ENCODE measurements around the gene FAM135A.

GRCh38 chr6:70370496-70370895 lies 42.8 kb upstream of the FAM135A start:
- TF ChIP-seq POLR2A (IDR thresholded peaks at IDR 0.05) (no peak), CTCF (IDR thresholded peaks at IDR 0.05) (no peak), EP300 (IDR thresholded peaks at IDR 0.05) (no peak), POLR2AphosphoS5 (IDR thresholded peaks at IDR 0.05) (no peak)

All from upper lobe of left lung (tissue), 4 donors.